NCI-H2107 treated with DMSO at 0.1 percent for 48 hours (cell line): ENCODE results near the gene ASTN2.

ENCODE experiments used
- DNase-seq: peaks from one replicate; lab custom pipeline; 2025; ENCODE audit not compliant: unreplicated experiment; lab: John Stamatoyannopoulos, UW

The ASTN2 gene

DNA sequence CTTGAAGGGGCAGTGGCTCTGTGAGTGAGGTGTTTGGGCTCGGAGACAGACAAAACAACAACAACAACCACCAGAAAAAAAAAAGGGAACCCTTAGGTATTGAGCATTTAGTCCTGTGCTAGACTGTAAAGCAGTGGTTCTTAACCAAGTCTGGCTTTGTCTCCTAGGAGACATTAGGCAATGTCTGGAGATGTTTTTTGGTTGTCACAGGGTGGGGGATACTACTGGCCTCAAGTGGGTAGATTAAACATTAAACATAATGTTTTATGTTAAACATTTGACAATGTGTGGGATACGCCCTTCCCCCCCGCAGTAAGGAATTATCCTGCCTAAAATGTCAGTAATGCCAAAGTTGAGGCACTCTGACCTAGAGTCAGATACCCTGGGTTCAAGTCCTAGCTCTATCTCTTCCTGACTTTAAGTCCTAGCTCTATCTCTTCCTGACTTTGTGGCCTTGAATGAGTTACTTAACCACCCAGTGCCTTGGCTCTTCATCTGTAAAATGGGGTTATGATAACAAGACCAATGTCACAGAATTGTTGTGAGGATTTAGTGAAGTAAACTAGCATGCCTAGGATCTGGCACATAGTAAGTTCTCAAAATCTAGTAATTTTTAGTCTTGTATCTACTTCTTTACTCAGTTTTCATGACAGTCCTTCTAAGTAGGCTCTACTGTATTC, 725.9 kb downstream of the ASTN2 start:
- no peak for DNase-seq

- no peak for DNase-seq
Observed at GRCh38 chr9:116687754-116688135, 727.1 kb downstream of the ASTN2 start.

GRCh38 chr9:116687074-116687753, 727.6 kb downstream of the ASTN2 start, which contains the start of gene TRIM32:
Gene TRIM32 (plus strand): TSS chr9:116687305. CDS start chr9:116697743, 10,438 bp downstream.
- peak; percentile 37 for DNase-seq

DNA sequence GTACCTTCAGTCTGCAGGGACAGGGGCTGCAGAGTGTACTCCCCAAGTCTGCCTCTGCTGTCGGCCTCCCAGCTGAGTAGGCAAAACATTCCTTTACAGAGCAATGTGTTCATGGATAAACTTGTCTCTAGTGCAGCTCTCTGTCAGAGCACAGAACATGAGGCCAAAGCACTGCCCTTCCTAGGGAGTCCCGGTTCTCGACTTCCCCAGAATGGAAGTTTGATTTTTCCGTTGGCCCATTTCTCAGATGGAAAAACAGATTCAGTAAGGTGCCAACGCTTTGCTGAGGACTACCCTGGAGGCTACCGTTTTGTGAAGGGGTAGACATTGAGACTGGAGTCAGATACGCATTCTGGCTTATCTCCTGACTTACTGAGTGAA, 728.2 kb downstream of the ASTN2 start:
- DNase-seq, result no peak

DNA sequence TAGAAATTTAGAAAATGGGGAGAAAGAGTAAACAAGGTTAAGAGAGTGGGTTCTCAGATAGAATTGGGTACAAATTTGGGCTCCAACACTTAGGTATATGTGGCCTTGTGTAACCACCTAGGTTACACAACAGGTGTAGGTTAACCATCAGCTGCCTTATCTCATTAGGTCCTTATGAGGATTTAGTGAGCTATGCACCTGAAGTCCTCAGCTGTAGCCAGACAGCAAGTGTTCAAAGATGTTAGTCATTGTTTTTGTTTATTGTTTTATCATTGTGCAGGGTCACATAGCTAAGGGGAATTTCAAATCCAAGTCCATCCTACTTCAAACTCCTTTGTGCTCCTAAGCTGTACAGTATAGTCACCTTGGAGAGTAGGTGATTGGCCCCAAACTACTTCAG, 728.7 kb downstream of the ASTN2 start:
- no peak for DNase-seq

DNA sequence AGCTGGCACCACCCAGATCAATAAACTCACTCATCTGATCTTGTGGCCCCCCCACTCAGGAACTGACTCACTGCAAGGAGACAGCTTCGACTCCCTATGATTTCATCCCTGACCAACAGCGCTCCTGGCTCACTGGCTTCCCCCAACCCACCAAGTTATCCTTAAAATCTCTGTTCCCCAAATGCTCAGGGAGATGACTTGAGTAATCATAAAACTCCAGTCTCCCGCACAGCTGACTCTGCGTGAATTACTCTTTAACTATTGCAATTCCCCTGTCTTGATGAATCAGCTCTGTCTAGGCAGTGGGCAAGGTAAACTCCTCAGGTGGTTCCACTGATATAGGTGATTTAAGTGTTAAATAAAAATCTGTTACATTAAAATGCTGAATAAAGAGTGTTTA, 729.7 kb downstream of the ASTN2 start:
- no peak for DNase-seq

DNA sequence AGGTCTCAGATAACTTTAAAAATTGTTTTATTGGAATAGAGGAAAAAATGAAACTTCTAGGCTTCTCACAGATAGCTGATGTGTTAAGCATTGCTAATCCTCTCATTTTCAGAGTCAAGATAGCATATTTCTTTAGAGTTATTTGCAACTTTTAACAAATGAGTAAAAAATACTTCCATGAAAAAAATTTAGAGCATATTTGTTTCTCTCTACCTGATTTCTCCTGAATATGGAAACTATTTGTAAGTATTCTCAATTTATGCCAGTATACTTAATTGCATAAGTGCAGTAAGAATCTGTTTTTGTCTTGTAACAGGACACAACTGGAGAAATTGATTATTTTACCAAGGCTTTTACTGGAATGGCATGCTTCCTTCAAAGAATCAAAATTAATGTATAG, 731.3 kb downstream of the ASTN2 start:
- DNase-seq, result no peak

DNA sequence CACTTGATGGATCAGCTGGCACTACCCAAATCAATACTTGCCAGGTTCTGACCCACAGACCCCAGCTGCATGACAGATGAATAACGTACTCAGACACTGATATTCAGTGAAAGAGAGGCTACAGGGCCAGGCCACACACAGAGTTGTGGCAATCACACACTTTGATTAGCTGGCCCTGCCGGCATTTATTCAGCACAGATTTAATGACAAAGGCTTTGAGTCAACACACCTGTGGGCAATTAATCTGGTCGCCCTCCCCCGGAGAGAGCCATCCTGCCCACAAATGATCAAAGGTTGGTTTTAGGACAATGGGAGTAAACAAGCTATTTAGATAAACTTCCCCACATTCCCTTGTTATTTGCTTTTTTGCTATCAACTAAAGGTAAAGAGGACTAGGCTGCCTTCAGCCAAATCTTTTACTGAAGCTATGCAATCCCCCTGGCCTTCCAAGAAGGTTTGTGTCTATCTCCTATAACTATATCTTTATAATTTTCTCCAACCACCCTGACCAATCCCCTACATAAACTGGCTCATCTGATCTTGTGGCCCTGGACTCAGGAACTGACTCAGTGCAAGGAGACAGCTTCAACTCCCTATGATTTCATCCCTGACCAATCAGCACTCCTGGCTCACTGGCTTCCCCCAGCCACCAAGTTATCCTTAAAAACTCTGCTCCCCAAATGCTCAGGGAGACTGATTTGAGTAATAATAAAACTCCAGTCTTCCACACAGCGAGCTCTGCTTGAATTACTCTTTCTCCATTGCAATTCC, 740.5 kb downstream of the ASTN2 start:
- DNase-seq, result no peak

DNA sequence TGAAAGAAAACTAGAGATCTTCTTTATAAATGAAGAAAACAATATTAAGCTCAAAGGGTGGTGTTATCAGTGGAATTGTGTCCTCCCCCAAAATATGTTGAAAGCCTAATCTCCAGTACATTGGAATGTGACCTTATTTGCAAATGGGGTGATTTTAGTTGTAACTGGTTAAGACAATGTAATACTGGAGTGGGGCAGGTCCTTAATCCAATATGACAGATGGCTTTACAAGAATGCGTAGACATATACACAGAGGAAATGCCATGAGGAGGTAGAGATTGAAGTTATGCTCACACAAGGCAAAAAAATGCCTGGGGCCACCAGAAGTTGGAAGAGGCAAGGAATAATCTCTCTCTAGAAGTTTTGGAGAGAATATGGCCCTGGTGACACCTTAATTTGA, 741.5 kb downstream of the ASTN2 start:
- no peak for DNase-seq

GRCh38 chr9:116671605-116672004, 743.3 kb downstream of the ASTN2 start:
- no peak for DNase-seq

DNA sequence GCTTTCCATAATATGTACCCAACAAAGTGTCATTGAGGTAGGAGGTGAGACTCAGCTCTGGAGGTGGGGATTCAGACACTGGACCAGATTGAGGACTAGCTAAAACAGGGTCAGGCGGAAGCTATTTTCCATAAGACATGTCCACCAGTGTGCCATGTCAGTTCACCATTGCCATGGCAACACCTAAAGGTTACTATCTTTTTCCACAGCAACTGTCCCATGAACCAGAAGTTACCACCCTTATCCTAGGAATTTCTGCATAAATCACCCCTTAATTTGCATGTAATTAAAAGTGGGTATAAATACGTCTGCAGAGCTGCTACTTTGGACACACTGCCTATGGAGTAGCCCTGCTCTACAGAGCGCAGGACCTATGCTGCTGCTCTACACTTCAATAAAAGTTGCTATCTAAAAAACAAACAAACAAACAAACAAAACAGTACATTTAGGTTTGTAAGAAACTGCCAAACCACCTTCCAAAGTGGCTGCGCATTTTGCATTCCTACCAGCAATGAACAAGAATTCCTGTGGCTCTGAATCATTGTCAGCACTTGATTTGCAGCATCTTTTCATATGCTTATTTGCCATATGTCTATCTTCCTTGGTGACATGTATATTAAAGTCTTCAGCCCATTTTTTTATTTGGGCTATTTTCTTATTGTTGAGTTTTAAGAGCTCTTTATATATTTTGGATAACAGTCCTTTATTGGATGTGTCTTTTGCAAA, 745.7 kb downstream of the ASTN2 start:
- no peak for DNase-seq

DNA sequence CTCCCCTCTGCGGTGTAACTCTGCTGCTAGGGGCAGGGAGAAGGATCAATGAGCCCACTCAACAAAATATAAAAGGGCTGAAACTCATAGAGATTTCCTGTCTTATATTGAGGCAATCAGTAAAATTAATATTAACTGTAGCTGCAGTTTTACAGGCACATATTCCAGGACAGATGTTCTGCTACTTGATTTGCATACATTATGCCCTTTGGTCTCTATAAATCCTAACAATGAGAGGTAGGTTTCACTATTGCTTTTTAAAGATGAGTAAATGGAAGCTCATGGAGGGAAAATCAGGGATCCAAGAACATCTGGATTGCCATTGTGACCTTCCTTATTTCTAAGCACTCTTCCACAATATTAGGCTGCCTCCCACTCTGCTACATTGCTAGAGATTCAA, 751.3 kb downstream of the ASTN2 start:
- no peak for DNase-seq

- no peak for DNase-seq
Observed at GRCh38 chr9:116662646-116663310, 752.1 kb downstream of the ASTN2 start.

GRCh38 chr9:116661037-116661954, 753.6 kb downstream of the ASTN2 start:
- DNase-seq, result peak; percentile 58

DNA sequence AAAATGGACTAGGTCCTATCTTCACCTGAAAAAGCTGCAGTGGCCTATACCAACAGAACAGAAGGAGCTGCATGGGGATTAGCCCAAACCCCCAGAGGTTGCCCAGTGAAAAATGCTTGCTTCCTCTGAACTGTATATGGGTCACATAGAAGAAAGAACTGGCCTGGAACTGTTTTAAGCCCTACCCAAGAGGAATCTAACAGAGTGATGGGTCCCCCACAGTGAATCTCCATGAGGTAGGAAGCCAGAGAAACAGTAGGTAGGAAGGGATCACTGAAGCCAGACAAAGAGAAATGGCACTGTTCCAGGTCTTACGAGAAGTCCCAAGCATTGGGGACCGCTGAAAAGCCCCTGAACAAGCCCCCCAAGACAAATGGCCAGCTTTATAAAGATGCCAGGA, 756.6 kb downstream of the ASTN2 start:
- no peak for DNase-seq

GRCh38 chr9:116656977-116657376, 757.9 kb downstream of the ASTN2 start:
- no peak for DNase-seq

GRCh38 chr9:116656501-116656971, 758.3 kb downstream of the ASTN2 start:
- no peak for DNase-seq

- no peak for DNase-seq
Observed at GRCh38 chr9:116654059-116654355, 760.9 kb downstream of the ASTN2 start.

GRCh38 chr9:116653348-116654058, 761.4 kb downstream of the ASTN2 start:
- no peak for DNase-seq
